ENCODE measurements around the gene ANKLE2.
"Not testable (repeated sequence)": the region's sequence is repeated elsewhere in the genome, so short reads cannot be mapped to it uniquely, and the experiment has no call there.

ANKLE2 gene

DNA sequence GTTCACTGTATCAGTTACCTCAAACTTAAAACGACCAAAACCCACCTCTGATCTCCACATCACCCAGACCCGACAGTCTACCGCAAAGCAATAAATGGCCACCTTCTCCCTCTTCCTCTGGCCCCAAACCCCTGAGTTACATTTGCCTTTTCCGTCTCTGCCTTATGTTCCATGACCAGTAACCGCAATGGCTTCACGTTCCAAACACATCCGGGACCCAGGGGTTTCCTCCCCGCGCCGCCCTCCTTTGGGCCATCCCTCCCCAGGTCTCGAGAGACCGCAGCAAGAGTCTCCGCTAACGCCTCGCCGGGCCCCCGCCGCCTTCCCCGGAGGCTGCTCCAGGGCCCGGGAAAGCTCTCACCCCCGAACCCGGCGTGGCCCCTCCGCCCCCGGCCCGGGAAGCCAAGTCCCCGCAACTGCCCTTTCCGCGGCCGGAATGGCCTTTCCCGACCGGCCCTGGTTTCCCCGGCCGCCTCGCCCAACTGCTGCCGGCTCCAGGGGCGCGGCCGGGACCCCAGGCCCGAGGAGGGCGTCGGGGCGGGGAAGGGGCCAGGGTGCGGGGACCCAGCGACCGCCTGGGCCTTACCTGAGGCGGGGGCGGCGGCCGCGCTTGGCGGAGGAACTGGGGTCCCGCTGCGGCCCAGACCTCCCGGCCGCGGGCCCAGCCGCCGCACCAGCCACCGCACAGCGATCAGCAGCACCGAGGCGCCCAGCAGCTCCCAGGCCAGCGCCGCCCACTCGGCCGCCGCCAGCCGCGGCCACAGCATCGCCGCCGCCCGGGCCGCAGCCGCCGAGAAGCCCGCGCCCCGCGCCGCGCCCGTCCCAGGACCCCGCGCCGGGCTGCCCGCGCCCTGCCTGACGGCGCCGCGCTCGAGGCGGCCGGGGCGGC lies at the start of gene ANKLE2:
ANKLE2 (minus strand) TSS at position 801 of the 889 bp plus-strand sequence; CDS start at position 767, 34 bp downstream.
- H3K4me3 ChIP-seq (ENCODE audit: low read length), result peak within 1 kb of the TSS; percentile 89
- TF ChIP-seq, protein P1, sequence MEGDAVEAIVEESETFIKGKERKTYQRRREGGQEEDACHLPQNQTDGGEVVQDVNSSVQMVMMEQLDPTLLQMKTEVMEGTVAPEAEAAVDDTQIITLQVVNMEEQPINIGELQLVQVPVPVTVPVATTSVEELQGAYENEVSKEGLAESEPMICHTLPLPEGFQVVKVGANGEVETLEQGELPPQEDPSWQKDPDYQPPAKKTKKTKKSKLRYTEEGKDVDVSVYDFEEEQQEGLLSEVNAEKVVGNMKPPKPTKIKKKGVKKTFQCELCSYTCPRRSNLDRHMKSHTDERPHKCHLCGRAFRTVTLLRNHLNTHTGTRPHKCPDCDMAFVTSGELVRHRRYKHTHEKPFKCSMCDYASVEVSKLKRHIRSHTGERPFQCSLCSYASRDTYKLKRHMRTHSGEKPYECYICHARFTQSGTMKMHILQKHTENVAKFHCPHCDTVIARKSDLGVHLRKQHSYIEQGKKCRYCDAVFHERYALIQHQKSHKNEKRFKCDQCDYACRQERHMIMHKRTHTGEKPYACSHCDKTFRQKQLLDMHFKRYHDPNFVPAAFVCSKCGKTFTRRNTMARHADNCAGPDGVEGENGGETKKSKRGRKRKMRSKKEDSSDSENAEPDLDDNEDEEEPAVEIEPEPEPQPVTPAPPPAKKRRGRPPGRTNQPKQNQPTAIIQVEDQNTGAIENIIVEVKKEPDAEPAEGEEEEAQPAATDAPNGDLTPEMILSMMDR (conservative IDR thresholded peaks at IDR 0.05; ENCODE audit: low read depth, low read length), result no peak
- no peak for DNase-seq (ENCODE audit: low read depth)

DNA sequence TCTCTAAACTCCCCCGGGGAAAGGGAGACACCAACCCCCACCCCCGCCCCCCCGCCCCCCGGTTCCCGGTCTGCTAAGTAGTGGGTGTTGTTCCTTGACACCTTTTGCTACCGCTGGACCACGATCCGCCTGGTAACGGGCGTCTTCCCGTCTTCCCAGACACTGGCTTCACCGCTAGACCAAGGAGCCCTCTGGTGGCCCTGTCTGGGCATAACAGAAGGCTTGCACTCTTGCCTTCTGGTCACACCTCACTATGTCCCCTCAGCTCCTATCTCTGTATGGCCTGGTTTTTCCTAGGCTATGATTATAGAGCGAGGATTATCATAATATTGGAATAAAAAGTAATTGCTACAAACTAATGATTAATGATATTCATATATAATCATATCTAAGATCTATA lies 47.8 kb upstream of the ANKLE2 start:
- TF ChIP-seq, protein P1 (conservative IDR thresholded peaks at IDR 0.05; ENCODE audit: low read depth, low read length), result peak; percentile 41
- H3K4me3 ChIP-seq (ENCODE audit: low read length); DNase-seq (ENCODE audit: low read depth): not testable (repeated sequence)

DNA sequence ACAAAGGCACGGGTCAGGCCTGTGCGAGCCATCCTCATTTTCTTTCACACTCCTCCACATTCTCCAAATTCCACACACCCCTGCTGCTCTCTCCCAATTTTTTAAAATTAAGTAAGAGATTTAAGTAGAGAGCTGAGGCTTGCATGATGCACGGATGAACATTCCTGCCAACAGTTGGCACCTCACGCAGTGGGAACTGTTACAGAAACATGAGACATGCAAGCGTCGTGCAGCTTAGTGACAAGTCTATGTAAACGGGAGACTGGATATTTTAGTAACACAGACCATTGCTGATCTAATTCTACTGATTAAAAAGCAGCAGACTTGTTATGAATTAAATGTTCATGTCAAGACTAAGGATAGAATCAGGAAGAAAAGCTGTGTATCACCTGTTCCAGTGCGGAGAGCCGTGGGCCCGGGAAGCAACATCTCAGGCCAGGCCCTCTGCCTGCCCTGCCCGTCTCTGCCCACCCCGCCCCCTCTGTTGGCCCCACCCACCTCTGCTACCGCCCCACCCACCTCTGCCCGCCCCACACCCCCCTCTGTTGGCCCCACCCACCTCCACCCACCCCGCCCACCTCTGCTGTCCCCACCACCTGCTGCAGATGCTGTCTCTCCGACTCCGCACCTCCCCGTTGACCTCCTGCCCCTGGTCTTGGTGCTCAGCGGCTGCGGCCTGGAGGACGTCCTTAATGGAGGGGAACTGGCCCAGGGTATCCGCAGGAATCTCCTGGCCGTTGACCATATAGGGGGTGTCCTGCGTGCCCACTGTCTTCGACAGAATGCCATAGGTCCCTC lies 45.9 kb upstream of the ANKLE2 start:
- DNase-seq (ENCODE audit: low read depth), result no peak
- TF ChIP-seq, protein P1 (conservative IDR thresholded peaks at IDR 0.05; ENCODE audit: low read depth, low read length), result no peak
- H3K4me3 ChIP-seq (ENCODE audit: low read length), result no peak overlapping the region

DNA sequence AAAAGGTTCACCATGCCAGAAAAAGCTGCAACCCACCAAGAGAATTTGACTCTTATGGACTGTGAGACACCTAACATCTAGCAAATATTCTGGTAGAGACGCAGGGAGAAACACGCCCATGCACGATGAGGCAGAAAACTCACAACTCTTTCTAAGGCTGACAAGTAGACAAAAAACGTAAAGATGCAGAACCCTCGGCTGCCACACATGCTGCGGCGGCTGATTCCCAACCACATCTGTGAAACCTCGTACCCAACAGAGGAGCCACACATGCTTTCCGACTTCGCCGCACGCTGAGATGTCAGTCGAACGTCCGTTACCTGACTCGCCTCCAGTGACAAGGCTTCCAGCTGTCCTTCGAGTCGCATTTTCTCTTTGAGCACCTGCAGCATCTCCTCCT lies 45.2 kb upstream of the ANKLE2 start:
- TF ChIP-seq, protein P1 (conservative IDR thresholded peaks at IDR 0.05; ENCODE audit: low read depth, low read length), result no peak
- no peak overlapping the region for H3K4me3 ChIP-seq (ENCODE audit: low read length)
- DNase-seq (ENCODE audit: low read depth), result no peak

DNA sequence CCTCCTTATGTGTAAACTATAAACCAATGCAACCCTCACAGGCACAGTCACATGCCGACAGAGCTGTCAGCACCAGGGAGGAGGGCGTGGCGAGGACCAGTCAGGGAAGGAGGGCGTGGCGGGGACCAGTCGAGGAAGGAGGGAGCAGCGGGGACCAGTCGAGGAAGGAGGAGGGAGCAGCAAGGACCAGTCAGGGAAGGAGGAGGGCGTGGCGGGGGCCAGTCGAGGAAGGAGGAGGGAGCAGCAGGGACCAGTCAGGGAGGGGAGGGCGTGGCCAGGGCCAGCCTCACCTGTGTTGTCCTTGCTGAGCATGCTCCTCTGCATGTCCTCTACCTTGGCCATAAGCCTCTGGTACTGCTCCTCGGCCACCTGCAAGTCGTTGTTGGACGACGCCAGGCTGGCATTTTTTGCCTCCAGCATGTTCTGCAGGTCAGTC lies 42.8 kb upstream of the ANKLE2 start:
- no peak for DNase-seq (ENCODE audit: low read depth)
- no peak overlapping the region for H3K4me3 ChIP-seq (ENCODE audit: low read length)
- TF ChIP-seq, protein P1 (conservative IDR thresholded peaks at IDR 0.05; ENCODE audit: low read depth, low read length), result no peak

DNA sequence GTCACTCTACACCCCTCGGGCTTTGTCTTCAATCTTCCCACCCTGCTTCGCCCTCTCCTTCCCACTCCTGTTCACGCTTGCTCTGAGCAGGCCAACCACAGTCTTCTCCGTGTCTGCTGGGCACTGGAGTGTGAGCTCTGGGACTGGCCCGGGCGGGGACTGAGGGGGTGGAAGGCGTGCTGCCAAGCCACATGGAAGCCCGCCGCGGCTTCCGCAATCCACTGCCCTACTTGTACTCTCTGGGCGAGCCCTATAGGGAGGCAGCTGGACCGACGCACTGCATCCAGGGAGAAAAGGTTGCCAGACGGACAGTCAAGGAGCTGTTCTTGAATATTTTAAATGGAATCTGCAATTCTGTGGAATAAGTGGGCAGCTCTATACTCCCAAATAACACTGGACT lies 42.3 kb upstream of the ANKLE2 start:
- TF ChIP-seq, protein P1 (conservative IDR thresholded peaks at IDR 0.05; ENCODE audit: low read depth, low read length), result no peak
- no peak for DNase-seq (ENCODE audit: low read depth)
- no peak overlapping the region for H3K4me3 ChIP-seq (ENCODE audit: low read length)

Data from retinal pigment epithelial cell (primary cell).